ENCODE data around the gene NR2E3.

DNA sequence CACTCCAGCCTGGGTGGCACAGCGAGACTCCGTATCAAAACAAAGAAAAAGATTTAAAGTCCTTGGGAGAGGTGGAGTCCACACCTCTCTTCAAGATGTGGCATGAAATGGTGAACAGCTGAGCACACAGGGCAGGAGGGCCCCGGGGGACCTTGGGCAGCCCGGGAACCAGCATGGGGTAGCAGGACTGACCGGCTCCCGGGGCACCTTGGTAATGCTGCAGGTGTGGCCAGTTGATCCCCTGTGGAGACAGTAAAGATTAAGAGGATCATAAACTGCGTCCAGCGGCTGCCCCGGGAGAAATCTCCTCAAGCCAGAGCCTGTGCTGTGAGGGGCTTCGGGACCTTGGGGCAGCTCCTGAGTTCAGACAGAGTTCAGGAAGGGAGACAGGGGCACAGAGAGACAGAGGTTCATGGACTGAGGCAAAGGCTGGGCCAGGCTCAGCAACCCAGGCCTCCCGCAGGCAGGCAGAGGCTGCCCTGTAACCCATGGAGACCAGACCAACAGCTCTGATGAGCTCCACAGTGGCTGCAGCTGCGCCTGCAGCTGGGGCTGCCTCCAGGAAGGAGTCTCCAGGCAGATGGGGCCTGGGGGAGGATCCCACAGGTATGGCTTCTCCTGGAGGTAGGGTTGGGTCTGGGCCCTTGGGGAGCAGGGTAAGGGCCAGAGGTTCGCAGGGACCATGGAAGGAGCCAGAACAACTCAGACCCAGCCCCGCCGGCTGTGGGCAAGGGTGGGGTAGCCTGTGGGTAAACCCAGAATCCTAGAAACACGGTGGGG, at the start of gene NR2E3:
- TF ChIP-seq CTCF (IDR thresholded peaks at IDR 0.05) (no peak), POLR2A (IDR thresholded peaks at IDR 0.05) (no peak)

All from thyroid gland (tissue), 4 donors.